ENCODE measurements around the gene ZNF579. TPM values are rescaled to one million over a fixed set of nuclear protein-coding genes. Genes with fewer than 3 reads are reported as not detected.

Gene ZNF579
- total and polyA plus RNA-seq, 9 of the 15 experiments (the other 6 are each of a cell fraction or from before 2014, with no cell fraction given) = 0.06 to 15.9 (median 1.6) TPM

DNA sequence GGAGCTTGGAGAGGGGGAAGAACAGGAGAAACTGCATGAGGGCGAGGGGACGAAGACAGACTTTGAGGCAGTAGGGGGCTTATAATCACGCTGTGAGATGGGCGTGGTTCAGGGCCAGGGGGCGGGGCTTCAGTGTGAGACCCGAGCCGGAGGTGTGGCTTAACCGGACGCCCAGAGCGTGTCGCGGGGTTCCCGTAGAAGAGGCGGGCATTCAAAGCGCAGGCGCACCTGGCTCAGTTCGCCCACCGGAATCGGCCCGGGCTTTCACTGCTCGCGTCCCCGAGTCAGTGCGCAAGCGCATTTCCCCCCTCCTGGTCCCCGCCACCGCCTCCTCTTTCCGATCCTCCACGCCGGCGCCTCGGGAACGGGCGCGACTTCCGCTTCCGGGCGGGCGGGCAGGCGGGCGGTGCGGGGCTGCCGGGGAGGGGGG is 24.6 kb upstream of the ZNF579 start:
- 0% methylated on average over 33 of the region's 43 CpGs for WGBS (ENCODE audit: insufficient coverage, low coverage, missing lambda C conversion rate)
- POLR2A ChIA-PET = interaction anchor here (0.7 to 2.2 kb wide), 10 partner anchors 10 to 121 kb away, joined by 3 to 18 read pairs (median 5); partner anchors contain the start of gene ZNF784
- peak overlapping the region; percentile 97 for H3K4me2 ChIP-seq (ENCODE audit: insufficient read depth, low read length)
- H3K9ac ChIP-seq (ENCODE audit: insufficient read depth in 1 of 2, low read depth in 2 of 2, low read length in 2 of 2) = peak overlapping the region; percentile 80 to 93; a peak in 3 of 4 replicates
- peak; percentile 89 for ATAC-seq
- peaks cover 16% of the 10 kb centered on the region; the same call in 2 of the 3 replicates for H3K36me3 ChIP-seq (ENCODE audit: control insufficient read depth, insufficient read depth, low read length)
- no peaks in the 10 kb centered on the region for H3K27me3 ChIP-seq (ENCODE audit: control insufficient read depth in 2 of 2, insufficient read depth in 2 of 2, low read length in 2 of 2)
- DNase-seq (ENCODE audit: extremely low read depth in 1 of 4, low spot score in 3 of 4) = peak; percentile 88 to 98 (median 92)
- H3K4me3 ChIP-seq = peak overlapping the region; percentile 84
- 0 out of 2 replicates have a peak, but pooled peaks cover 2% of the 10 kb centered on the region for H3K9me3 ChIP-seq (replicated peaks; ENCODE audit: control insufficient read depth, insufficient read depth, low read depth, low read length)
- intact Hi-C loops (cut with micrococcal nuclease) = no loop called here
- H3K9me1 ChIP-seq (ENCODE audit: control insufficient read depth, insufficient read depth, low read length) = no peaks in the 10 kb centered on the region
- H3K27ac ChIP-seq (ENCODE audit: extremely low read depth, low read depth, low read length) = peak overlapping the region; percentile 87
- no peaks in the 10 kb centered on the region for H4K20me1 ChIP-seq (replicated peaks; ENCODE audit: control insufficient read depth, insufficient read depth, low read length)
- in situ Hi-C loops (cut with MboI) = no loop called here
- no TSS peak for BruUV-seq (replicated peaks)
- CTCF ChIA-PET (ENCODE audit: low intra/inter-chr PET ratio) = interaction anchor here (1.7 to 2.5 kb wide), 2 partner anchors 26 to 88 kb away, joined by 4 to 23 read pairs; no protein-coding TSS in a partner anchor
- peaks cover 31% of the 10 kb centered on the region for H3K79me2 ChIP-seq (ENCODE audit: control insufficient read depth, insufficient read depth, low read length)
- peak; percentile 86 for FAIRE-seq
- H2AFZ ChIP-seq (ENCODE audit: low read depth, low read length) = peak overlapping the region; percentile 82
- H3K4me1 ChIP-seq (replicated peaks in 1 of 2; ENCODE audit: control insufficient read depth in 2 of 2, insufficient read depth in 2 of 2, low read length in 2 of 2) = peaks cover 27 to 44% of the 10 kb centered on the region in 2 experiments
- TF ChIP-seq POU5F1 (IDR thresholded peaks at IDR 0.05; ENCODE audit: borderline replicate concordance, low read depth, low read length, partially characterized antibody) (peak; percentile 27), HMGN3 (IDR thresholded peaks at IDR 0.05; ENCODE audit: borderline replicate concordance, extremely low read depth, insufficient read length, low read depth, low read length) (peak; percentile 73), POLR2B (IDR thresholded peaks at IDR 0.05; ENCODE audit: low read depth, partially characterized antibody) (peak; percentile 51), NFIX (CRISPR knock-in tag; IDR thresholded peaks at IDR 0.05; ENCODE audit: low read depth) (no peak), GABPB1 (CRISPR knock-in tag; IDR thresholded peaks at IDR 0.05) (peak; percentile 87), POLR2G (IDR thresholded peaks at IDR 0.05; ENCODE audit: low read depth, low read length) (peak; percentile 77), HIVEP1 (CRISPR knock-in tag; IDR thresholded peaks at IDR 0.05) (no peak), HNRNPLL (IDR thresholded peaks at IDR 0.05; ENCODE audit: low read depth, low read length, poor library complexity, severe bottlenecking) (peak; percentile 58), SP2 (IDR thresholded peaks at IDR 0.05; ENCODE audit: extremely low read depth, low read depth, low read length, poor library complexity, severe bottlenecking) (no peak), RBFOX2 (IDR thresholded peaks at IDR 0.05; ENCODE audit: low read depth, low read length) (peak; percentile 63), ETV1 (tag; conservative IDR thresholded peaks at IDR 0.05; ENCODE audit: low read depth) (0 out of 2 replicates have a peak, but pooled peaks have one; percentile 14), KDM5B (IDR thresholded peaks at IDR 0.05; ENCODE audit: insufficient replicate concordance, low read depth, low read length) (peak; percentile 7), CHD1 (IDR thresholded peaks at IDR 0.05; ENCODE audit: low read length) (no peak), SP1 (CRISPR knock-in tag; IDR thresholded peaks at IDR 0.05) (0 out of 2 replicates have a peak, but pooled peaks have one; percentile 51), EGR1 (conservative IDR thresholded peaks at IDR 0.05) (peak; percentile 68), CREB1 (IDR thresholded peaks at IDR 0.05) (peak; percentile 29; the same call in 1 of the 2 replicates), CREB1 (CRISPR knock-in tag; IDR thresholded peaks at IDR 0.05) (no peak; the same call in 1 of the 2 replicates)
- TF ChIP-seq, protein P1, sequence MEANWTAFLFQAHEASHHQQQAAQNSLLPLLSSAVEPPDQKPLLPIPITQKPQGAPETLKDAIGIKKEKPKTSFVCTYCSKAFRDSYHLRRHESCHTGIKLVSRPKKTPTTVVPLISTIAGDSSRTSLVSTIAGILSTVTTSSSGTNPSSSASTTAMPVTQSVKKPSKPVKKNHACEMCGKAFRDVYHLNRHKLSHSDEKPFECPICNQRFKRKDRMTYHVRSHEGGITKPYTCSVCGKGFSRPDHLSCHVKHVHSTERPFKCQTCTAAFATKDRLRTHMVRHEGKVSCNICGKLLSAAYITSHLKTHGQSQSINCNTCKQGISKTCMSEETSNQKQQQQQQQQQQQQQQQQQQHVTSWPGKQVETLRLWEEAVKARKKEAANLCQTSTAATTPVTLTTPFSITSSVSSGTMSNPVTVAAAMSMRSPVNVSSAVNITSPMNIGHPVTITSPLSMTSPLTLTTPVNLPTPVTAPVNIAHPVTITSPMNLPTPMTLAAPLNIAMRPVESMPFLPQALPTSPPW (CRISPR knock-in tag; IDR thresholded peaks at IDR 0.05) = peak; percentile 97
- TF ChIP-seq, protein P2, sequence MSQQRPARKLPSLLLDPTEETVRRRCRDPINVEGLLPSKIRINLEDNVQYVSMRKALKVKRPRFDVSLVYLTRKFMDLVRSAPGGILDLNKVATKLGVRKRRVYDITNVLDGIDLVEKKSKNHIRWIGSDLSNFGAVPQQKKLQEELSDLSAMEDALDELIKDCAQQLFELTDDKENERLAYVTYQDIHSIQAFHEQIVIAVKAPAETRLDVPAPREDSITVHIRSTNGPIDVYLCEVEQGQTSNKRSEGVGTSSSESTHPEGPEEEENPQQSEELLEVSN (IDR thresholded peaks at IDR 0.05; ENCODE audit: borderline replicate concordance in 1 of 2, extremely low read depth in 1 of 2, insufficient read depth in 1 of 2, insufficient read length in 1 of 2, low read depth in 1 of 2, low read length in 1 of 2, poor library complexity in 1 of 2, severe bottlenecking in 1 of 2) = peak; percentile 28 to 69

Data from K562 (cell line).